Activated CD8-positive, alpha-beta memory T cell treated with anti-CD3 and anti-CD28 coated beads for 4 hours (primary cell): Measurements from ENCODE around the gene ANAPC2.

Experiments used
- DNase-seq, 2 donors: peaks; one replicate each; pipeline ENCODE4 v3.0.0-alpha.2; 2020; ENCODE audit warnings: low read depth in 2 of 2

ANAPC2 gene, protein sequence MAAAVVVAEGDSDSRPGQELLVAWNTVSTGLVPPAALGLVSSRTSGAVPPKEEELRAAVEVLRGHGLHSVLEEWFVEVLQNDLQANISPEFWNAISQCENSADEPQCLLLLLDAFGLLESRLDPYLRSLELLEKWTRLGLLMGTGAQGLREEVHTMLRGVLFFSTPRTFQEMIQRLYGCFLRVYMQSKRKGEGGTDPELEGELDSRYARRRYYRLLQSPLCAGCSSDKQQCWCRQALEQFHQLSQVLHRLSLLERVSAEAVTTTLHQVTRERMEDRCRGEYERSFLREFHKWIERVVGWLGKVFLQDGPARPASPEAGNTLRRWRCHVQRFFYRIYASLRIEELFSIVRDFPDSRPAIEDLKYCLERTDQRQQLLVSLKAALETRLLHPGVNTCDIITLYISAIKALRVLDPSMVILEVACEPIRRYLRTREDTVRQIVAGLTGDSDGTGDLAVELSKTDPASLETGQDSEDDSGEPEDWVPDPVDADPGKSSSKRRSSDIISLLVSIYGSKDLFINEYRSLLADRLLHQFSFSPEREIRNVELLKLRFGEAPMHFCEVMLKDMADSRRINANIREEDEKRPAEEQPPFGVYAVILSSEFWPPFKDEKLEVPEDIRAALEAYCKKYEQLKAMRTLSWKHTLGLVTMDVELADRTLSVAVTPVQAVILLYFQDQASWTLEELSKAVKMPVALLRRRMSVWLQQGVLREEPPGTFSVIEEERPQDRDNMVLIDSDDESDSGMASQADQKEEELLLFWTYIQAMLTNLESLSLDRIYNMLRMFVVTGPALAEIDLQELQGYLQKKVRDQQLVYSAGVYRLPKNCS

DNA sequence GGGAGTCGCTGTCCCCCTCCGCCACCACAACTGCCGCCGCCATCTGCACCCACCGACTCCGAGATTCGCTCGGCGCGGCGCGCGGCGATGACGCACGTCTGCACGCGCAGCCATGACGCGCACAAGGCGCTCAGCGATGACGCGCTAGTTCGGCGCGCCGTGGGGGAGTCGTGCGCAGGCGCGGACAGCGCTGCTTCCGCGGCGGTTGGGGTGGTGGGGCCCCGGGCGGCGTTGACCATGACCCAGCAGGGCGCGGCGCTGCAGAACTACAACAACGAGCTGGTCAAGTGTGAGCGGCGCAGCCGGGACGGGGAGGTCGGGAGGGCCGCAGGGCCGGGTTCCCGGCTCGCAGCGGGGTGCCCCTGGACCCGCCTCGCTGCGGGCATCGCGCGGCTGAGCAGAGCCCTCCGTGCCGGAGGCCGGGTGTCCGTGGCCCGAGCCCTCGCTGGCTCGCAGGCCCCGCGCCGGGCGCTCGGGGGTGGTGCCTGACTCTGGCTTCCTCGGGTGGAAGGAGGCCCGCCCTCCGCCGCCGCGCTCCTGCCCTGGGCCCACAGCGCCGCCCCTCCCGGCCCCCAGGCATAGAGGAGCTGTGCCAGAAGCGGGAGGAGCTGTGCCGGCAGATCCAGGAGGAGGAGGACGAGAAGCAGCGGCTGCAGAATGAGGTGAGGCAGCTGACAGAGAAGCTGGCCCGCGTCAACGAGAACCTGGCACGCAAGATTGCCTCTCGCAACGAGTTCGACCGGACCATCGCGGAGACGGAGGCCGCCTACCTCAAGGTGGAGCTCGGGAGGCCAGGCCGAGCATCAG is at the start of gene ANAPC2, which contains the start of gene SSNA1:
Gene ANAPC2, minus strand, starts transcription at position 71 of the 807 bp plus-strand sequence. Its CDS starts 28 bp downstream, at position 43.
Gene SSNA1, plus strand, starts transcription at position 187 of the 807 bp plus-strand sequence. Its CDS starts 51 bp downstream, at position 238.
- peak; percentile 82 to 91 for DNase-seq

DNA sequence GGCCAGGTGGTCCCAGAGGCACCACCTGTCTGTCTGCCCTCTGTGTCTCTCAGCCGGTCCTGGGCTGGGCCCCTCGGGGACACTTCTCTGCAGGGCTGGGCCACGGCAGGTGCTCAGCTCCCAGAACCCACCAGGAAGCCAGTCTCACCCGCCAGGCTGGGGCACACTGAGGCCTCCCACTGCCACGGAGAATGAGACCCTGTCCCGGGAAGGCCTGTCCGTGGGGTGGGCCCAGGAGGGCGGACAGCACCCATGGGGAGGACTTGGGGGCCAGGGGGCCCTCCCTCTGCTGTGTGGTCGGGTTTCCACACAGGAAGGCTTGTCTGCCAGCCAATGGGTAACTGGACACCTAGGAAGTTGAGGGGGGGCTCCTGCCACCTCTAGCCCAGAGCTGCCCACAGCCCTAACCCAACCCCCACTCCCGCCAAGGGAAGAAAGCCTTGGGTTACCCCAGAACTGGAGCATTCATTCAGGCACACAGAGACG is 48.6 kb upstream of the ANAPC2 start:
- no peak for DNase-seq

DNA sequence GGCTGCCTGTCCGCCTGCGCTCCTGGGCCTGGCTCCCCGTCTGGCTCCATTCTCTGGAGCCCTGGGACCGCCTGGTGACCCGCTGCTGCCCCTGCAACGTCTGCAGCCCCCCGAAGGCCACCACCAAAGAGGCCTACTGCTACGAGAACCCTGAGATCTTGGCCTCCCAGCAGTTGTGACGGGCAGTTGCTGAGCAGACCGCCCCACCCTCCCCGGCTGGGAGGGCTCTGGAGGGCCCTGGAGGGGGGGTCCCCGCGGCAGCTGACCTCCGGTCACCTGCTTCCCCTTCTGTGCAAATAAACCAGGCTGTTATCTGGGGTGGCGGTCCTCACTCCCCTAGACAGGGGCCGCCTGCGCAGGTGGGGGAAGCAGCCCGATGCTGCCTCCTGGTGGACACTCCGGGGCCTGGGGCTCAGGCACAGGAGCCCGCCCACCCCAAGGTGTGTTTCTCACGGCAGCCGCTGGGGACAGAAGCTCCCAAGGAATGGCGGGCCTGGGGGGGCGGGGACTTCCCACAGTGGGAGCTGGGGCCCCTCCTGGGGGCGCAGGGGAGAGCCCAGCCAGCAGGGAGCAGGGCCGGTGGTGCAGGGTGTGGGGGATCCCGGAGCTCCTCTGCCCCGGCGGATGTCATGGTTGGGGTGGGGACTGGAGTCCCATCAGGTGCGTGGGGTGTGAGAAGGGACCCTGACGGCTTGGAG is 48.0 kb upstream of the ANAPC2 start:
- DNase-seq: peak; percentile 80 to 81

DNA sequence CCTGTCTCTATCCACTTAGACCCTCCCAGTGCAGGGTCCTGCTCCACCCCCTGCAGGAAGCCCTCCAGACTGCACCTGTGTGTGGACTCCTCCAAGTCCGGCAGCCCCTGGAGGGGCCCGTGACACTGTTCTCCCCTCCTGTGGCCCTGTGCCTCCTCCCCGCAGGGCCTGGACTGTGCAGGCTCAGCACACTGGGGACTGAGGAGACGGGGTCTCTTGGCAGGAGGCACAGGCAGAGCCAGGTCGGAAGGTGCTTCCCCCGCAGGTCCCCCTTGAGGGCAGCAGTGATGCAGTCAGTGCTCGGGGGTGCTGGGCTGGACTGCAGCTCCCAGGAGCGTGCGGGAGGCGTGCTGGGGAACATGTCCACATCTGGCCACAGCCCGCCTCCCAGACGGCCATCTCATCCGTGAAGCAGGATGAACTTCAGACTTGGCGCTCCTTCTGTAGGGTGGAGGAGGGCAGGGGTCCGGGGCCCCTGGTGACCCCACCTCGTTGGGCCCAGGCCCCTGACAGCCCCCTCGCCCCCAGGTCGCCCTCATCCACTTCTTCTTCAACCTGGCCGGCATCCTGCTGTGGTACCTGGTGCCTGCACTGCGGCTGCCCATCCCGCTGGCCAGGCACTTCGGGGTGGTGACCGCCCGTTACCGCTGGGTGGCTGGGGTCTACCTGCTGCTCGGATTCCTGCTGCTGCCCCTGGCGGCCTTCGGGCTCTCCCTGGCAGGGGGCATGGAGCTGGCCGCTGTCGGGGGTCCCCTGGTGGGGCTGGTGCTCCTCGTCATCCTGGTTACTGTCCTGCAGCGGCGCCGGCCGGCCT is 47.3 kb upstream of the ANAPC2 start:
- no peak for DNase-seq

DNA sequence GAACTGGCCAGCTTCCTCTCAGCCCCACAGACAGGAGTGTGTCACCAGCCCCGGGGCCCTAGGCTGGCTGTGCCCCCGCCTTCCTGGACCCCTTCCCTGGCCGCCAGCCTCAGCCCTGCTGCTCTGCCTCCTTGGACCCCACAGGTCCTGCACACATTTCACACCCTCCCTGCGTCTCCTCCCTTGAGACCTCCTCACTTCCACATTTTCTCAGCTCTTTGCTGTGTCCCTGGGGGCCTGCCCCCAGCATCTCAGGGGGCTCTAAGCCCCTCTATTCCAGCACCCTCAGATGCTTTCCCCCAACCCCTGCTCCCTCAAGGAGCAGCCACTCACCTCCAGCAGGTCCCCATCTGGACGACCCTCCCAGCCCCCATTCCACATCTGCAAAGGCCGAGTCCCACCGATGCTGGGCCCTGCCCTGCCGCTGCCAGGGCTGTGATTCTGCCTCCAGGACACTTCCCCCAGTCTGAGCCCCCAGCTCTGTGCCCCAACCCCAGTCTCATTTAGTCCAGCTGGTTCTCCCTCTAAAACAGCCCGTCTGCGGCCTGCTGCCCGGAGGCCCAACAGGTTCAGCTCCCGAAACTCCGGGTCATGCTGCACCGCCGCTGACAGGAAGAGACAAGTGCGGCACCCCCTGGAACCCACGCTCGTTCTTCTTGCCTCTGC is 46.5 kb upstream of the ANAPC2 start:
- no peak for DNase-seq

DNA sequence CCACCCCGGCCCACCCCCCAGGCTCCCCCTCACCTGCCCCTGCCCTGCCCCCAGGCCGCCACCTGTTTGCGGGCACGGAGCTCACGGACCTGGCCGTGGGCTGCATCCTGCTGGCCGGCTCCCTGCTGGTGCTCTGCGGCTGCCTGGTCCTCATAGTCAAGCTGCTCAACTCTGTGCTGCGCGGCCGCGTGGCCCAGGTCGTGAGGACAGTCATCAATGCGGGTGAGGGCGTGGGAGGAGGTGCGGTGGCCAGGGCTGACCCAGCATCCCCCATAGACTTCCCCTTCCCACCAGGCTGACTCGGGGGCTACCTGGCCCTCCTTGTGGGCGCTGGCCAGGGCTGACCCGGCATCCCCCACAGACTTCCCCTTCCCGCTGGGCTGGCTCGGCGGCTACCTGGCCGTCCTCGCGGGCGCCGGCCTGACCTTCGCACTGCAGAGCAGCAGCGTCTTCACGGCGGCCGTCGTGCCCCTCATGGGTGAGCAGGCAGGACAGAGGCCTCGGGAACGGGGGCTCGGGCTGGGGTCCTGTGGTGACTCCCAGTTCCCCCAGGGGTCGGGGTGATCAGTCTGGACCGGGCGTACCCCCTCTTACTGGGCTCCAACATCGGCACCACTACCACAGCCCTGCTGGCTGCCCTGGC is 45.8 kb upstream of the ANAPC2 start:
- no peak for DNase-seq

DNA sequence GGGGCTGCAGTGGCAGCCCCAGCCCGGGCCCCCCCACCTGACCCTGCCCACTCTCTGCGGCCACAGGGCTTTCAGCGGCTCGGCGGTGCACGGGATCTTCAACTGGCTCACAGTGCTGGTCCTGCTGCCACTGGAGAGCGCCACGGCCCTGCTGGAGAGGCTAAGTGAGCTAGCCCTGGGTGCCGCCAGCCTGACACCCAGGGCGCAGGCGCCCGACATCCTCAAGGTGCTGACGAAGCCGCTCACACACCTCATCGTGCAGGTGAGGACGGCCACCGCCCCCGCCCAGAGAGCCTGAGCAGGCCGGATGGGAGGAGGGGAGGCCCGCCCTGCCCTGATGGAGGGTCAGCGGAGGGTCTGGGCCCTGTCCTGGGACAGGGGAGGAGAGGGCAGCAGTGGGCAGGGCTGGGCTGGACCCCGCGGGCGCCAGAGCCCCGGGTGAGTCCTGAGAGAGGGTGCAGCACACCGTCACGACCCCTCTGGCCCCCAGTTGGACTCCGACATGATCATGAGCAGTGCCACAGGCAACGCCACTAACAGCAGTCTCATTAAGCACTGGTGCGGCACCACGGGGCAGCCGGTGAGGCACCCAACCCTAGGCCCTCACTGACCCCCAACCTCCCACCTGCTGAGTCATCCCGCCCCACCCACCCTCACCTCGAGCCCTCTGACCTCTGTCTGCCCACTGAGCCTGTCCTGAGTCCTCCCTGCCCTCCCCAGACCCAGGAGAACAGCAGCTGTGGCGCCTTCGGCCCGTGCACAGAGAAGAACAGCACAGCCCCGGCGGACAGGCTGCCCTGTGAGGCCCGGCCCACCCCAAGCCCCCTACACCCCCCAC is 45.0 kb upstream of the ANAPC2 start:
- DNase-seq: no peak

DNA sequence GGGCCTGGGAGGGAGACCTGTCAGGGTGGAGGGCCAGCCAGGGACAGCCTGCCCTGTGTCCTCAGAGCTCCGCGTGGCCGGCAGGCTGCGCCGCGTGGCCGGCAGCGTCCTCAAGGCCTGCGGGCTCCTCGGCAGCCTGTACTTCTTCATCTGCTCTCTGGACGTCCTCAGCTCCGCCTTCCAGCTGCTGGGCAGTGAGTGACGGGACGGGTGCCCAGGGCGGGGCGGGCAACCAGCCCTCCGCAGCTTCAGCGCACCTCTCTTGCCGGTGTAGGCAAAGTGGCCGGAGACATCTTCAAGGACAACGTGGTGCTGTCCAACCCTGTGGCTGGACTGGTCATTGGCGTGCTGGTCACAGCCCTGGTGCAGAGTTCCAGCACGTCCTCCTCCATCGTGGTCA is 44.1 kb upstream of the ANAPC2 start:
- DNase-seq: no peak

DNA sequence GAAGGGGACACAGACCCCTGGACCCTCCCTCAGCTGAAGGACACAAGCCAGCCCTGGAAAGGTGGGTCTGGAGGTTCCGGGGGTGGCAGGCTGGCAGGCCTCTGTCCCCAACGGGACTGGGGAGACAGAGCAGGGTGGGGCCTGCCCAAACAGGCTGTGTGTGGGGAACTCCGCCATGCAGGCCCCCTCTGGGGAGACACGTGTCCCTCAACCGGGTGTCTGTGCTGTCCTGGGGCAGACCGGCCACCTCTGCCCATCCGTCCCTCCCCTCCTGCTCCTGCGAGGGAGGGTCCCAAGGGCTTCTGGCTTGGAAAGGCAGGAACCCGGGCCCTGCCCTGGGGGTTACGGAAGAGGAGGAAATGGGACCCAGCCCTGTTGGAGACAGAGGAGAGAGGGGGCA is 43.7 kb upstream of the ANAPC2 start:
- DNase-seq: no peak

DNA sequence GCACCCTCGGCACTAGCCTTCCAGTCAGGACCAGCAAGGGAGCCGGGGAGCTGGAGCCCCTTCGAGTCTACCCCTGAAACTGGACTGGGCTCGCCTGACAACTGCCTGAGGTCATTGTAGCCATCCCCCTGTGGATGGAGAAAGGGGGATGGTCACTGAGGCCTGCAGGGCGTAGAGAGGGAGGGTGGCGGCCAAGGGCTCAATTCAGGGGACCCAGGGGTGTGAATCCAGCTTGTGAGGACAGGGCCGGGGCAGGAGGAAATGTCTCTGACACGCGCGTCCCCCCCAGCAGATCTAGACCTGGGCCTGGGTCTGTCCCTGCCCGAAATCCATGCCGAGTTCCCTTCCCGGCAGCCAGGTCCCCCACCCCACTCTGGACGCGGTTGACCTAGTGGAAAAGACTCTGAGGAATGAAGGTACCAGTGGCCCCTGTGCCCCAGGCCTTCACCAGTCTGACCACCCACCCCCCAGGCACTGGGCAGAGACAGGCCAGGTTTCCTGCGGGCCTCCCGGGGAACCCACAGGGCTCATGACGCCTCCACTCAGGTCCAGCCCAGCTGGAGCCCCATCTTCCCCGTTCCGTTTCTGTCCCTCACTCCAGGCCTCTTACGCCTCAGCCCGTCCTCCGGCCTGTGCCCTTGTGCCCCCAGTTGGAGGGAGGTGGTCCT is 43.1 kb upstream of the ANAPC2 start:
- DNase-seq: no peak

DNA sequence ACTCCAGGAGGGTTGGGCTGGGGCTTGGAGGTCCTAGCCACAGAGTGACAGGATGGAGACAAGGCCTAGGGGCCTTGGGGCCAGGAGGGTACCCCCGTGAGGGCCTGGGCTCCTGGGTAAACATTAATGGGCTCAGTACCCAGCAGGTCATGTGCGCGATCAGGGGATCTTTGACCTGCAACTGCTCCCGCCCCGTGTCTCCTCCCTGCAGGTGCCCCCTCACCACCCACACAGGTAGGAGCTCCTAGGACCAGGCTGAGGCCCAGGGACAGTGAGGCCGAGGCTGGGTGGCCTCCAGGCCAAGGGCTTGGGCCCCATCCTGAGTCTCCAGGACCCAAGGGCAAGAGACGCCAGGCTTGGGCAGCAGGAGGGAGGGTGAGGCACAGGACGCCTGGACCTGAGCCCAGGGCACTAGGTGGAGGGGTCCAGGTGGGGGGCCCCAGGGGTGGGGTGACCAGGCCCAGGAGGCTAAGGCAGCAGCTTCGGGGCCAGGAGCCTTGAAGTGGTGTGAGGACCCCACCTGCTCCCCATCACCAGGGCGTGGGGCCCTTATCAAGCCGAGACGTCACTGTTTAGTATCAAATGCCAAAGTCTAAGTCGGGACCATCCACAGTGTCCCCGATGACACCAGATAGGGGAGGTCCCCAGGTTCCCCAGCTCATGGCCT is 42.5 kb upstream of the ANAPC2 start, which contains the start of gene SLC34A3:
Gene SLC34A3, plus strand, starts transcription at position 197 of the 667 bp plus-strand sequence. CDS start 802 bp downstream, outside the sequence.
- DNase-seq: no peak

DNA sequence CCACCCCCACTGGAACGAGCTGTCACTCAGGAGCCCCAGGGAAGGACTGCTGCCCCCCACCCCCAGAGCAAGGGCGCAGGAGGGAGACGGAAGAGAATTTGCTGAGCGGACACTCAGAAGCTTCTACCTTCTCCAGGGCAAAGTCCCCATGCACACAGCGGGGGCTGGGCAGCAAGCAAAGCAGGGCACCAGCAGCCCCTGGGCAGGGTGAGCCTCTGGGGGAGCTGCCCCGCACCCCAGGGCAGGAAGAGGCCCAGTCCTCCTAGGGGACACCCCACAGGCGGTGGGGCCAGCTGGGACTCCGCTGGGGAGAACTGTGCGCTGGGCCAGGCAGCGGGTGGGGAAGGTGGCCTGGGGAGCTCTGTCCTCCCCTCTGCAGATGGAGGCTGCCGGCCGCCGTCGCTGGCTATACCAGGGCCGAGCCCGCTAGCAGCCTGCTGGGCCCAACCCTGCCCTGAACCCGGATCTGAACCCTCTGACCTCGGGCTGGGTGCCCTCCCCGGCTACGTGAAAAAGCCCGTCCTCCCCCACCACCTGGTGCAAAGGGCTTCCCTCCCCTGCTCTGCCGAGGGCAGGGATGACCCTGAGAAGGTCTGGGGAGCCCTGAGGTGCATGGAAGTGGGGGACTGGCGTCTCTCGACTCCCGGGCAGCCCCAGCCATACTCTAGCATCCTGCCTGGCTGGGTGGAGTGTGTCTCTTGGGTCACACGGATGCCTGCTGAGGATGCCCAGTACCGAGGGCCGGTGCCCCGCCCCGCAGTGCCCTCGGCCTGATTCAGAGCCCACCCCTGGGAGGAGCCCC is 41.7 kb upstream of the ANAPC2 start:
- DNase-seq: no peak

DNA sequence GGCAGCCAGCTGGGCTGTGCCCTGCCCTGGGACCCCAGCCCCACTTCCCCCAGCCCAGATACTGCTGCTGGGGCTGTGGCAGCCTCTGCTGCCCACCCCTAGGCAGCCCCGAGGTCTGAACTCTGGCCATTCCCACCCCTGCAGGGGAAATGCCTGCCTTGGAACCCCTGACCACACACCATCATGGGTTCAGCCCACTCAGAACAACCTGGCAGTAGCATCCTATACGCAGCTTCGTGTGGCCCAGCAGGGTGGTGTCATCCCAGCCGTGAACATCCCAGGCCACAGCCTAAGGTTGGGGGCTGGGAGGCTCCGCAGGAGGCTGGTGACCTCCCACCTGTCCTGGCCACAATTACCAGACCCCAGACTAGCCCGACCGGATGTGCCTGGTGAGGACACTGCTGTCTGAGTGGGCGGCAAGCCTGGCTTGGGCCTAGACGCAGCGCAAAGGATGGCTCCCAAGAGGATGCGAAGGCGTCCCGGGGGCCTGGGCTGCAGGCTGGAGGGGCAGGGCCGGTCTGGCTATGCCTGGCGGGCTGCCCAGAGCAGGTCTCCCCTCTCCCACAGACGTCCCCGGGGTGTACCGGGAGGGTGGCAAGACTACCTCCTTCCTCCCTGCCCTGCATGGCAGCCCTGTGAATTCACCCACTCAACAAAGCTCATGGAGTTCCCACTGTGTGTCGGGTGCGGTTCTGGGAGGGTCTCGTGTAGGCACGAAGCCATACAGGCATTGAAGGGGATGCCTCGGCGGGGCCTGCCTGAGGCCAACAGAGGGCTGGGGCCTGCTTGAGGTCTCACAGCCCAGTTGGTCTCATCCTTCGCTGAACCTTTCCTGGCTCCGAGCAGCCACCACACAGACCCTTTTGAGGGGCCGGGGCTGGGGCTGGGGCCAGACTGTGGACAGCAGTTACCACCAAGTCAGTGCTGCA is 40.9 kb upstream of the ANAPC2 start:
- no peak for DNase-seq

DNA sequence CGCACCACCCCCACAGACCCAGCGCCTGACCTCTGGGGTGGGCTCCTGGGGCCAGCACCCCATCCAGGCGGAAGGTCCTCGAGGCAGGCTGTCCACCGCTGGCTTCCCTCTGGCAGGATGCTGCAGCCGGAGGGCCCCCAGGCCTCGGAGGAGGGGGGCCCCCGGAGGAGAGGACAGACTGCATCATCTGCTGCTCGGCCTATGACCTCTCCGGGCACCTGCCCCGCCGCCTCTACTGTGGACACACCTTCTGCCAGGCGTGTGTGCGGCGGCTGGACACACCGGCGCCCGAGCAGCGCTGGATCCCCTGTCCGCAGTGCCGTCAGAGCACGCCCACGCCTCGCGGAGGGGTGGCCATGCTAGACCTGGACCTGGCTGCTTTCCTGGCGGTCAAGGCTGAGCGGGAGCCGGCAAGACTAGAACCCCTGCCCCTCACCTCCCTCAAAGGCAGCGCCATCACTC is 40.2 kb upstream of the ANAPC2 start:
- no peak for DNase-seq
